NCI-H1694 (cell line): ENCODE results near the gene RPL27A.

Experiments
- DNase-seq: peaks from one replicate; lab custom pipeline; 2025; lab: John Stamatoyannopoulos, UW

The RPL27A gene

GRCh38 chr11:8674859-8675258 lies 7.7 kb upstream of the RPL27A start:
- no peak for DNase-seq

GRCh38 chr11:8676458-8676857 lies 6.1 kb upstream of the RPL27A start:
- DNase-seq = no peak

GRCh38 chr11:8679006-8679405 lies 3.6 kb upstream of the RPL27A start:
- DNase-seq = no peak

GRCh38 chr11:8681837-8682302 lies 722 bp upstream of the RPL27A start:
- DNase-seq = no peak

- DNase-seq = no peak
These were observed 669 bp downstream of the RPL27A start for GRCh38 chr11:8683115-8683807.

- no peak for DNase-seq
These were observed 2.2 kb downstream of the RPL27A start for GRCh38 chr11:8684600-8685290.

GRCh38 chr11:8685306-8685705 lies 2.7 kb downstream of the RPL27A start:
- DNase-seq = no peak

- no peak for DNase-seq
These were observed 3.2 kb downstream of the RPL27A start for GRCh38 chr11:8685820-8686219.

GRCh38 chr11:8686325-8686724 lies 3.7 kb downstream of the RPL27A start:
- no peak for DNase-seq

- DNase-seq = peak; percentile 77
These were observed 6.1 kb downstream of the RPL27A start for GRCh38 chr11:8688414-8689362.

- DNase-seq = no peak
These were observed 7.2 kb downstream of the RPL27A start for GRCh38 chr11:8689726-8690255.

- no peak for DNase-seq
These were observed 8.1 kb downstream of the RPL27A start for GRCh38 chr11:8690374-8691342.

GRCh38 chr11:8691601-8692000 lies 9.0 kb downstream of the RPL27A start:
- DNase-seq = no peak

GRCh38 chr11:8692417-8692816 lies 9.8 kb downstream of the RPL27A start:
- no peak for DNase-seq

GRCh38 chr11:8693010-8693551 lies 10.5 kb downstream of the RPL27A start:
- DNase-seq = no peak

GRCh38 chr11:8693555-8693954 lies 11.0 kb downstream of the RPL27A start:
- no peak for DNase-seq

- no peak for DNase-seq
These were observed 11.5 kb downstream of the RPL27A start for GRCh38 chr11:8694137-8694536.

- DNase-seq = no peak
These were observed 14.5 kb downstream of the RPL27A start for GRCh38 chr11:8697054-8697453.

GRCh38 chr11:8698379-8698851 lies 15.8 kb downstream of the RPL27A start:
- no peak for DNase-seq

GRCh38 chr11:8698917-8699441 lies 16.4 kb downstream of the RPL27A start:
- no peak for DNase-seq
